Gastrocnemius medialis (tissue), 4 donors: ENCODE measurements around the gene TARP.

ENCODE experiments used
- POLR2A ChIP-seq, 2 donors: fragments of 450-650 bp; IDR thresholded peaks; one replicate each; pipeline ENCODE4 v1.6.1; 2017; ENCODE audit warnings: antibody characterized with exemption in 2 of 2, mild to moderate bottlenecking in 2 of 2, moderate library complexity in 2 of 2
- TF ChIP-seq, protein P1 (sequence below), 5 experiments: fragments of 450-650 bp in 3 of 5; fragments of 200-600 bp in 2 of 5; sonication (generic) in 2 of 5; IDR thresholded peaks in 4 of 5; conservative IDR thresholded peaks in 1 of 5; 1 replicate in 4 of 5; 2 replicates in 1 of 5; pipeline ENCODE4 v1.5.1; 2016 to 2019; ENCODE audit warnings: antibody characterized with exemption in 5 of 5, mild to moderate bottlenecking in 3 of 5, moderate library complexity in 3 of 5

DNA sequence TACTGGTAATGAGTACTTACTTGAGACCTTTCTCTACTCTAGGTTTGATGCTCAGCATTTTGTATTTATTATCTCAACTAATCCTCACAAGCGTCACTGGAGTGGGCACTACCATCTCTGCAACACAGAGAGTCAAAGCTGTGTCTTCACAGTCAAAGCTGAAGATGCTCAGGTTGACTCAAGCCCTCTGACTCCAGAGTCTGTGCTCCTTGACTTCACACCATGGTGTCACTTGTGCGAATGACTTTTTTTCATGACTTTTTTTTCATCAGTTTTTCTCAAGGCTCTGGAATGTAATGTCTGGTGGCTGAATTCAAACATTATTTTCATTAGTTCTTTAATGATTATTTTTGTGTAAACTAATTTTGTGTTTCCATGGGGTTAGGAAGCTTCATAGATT is 30.4 kb upstream of the TARP start:
- TF ChIP-seq, protein P1, sequence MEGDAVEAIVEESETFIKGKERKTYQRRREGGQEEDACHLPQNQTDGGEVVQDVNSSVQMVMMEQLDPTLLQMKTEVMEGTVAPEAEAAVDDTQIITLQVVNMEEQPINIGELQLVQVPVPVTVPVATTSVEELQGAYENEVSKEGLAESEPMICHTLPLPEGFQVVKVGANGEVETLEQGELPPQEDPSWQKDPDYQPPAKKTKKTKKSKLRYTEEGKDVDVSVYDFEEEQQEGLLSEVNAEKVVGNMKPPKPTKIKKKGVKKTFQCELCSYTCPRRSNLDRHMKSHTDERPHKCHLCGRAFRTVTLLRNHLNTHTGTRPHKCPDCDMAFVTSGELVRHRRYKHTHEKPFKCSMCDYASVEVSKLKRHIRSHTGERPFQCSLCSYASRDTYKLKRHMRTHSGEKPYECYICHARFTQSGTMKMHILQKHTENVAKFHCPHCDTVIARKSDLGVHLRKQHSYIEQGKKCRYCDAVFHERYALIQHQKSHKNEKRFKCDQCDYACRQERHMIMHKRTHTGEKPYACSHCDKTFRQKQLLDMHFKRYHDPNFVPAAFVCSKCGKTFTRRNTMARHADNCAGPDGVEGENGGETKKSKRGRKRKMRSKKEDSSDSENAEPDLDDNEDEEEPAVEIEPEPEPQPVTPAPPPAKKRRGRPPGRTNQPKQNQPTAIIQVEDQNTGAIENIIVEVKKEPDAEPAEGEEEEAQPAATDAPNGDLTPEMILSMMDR (IDR thresholded peaks at IDR 0.05 in 4 of 5, conservative IDR thresholded peaks at IDR 0.05 in 1 of 5), result no peak
- no peak for TF ChIP-seq POLR2A (IDR thresholded peaks at IDR 0.05)
